ENCODE data around the gene CARF. TPM values are rescaled to one million over a fixed set of nuclear protein-coding genes. Genes with fewer than 3 reads are reported as not detected.

Gene CARF
- total and polyA plus RNA-seq, 2 of the 13 experiments (the other 11 are each of a cell fraction or from before 2014, with no cell fraction given): 3.0 to 5.4 TPM

GRCh38 chr2:202909394-202910192 lies 2.5 kb upstream of the CARF start:
- peaks cover 2 to 18% of the 10 kb centered on the region in 2 experiments; a peak in 4 of 5 replicates for H3K36me3 ChIP-seq (replicated peaks in 1 of 2; ENCODE audit: control insufficient read depth in 1 of 2, insufficient read depth in 2 of 2, low read length in 2 of 2)
- BruUV-seq (replicated peaks): no TSS peak
- H3K4me2 ChIP-seq (ENCODE audit: low read depth, low read length): peak overlapping the region; percentile 99
- H3K4me1 ChIP-seq (ENCODE audit: insufficient read depth, low read length): peaks cover 26% of the 10 kb centered on the region
- in situ Hi-C loops (cut with HindIII; ENCODE audit: extremely low pct_ligation_motif_present, low pct_unique_long_range_greater_than_20kb) (no loop called here), intact Hi-C loops (cut with micrococcal nuclease; ENCODE audit: unreplicated experiment) (loop anchor here (2.0 to 10.0 kb wide), 4 partner anchors 105 to 329 kb away; partner anchors contain the start of genes CYP20A1 and NBEAL1)
- WGBS (ENCODE audit: low lambda C conversion rate): 83% methylated on average over 6 of the region's 6 CpGs
- DNase-seq (ENCODE audit: low spot score) (no peak), ATAC-seq (no peak), FAIRE-seq (no peak)
- peak overlapping the region; percentile 97 for H3K9ac ChIP-seq (ENCODE audit: insufficient read depth, low read depth, low read length)
- CTCF ChIA-PET (ENCODE audit: low intra/inter-chr PET ratio, low total read pairs): no interaction called here
- peaks cover 61% of the 10 kb centered on the region for H3K79me2 ChIP-seq (ENCODE audit: insufficient read depth, low read length)
- no peaks in the 10 kb centered on the region for H3K9me3 ChIP-seq (ENCODE audit: low read length)
- peak overlapping the region; percentile 88 to 96 (median 91) for H3K4me3 ChIP-seq (replicated peaks in 1 of 3; ENCODE audit: insufficient read depth in 1 of 3, low read depth in 2 of 3, low read length in 3 of 3)
- peaks cover 0 to 4% of the 10 kb centered on the region in 2 experiments; a peak in 2 of 5 replicates for H3K27me3 ChIP-seq (ENCODE audit: control insufficient read depth in 1 of 2, insufficient read depth in 2 of 2, low read length in 2 of 2)
- H4K20me1 ChIP-seq (ENCODE audit: insufficient read depth, low read length): peaks cover 5% of the 10 kb centered on the region
- POLR2A ChIA-PET: no interaction called here
- no peak overlapping the region for H3K27ac ChIP-seq (ENCODE audit: extremely low read length, insufficient read depth, low read length)
- H2AFZ ChIP-seq (ENCODE audit: low read length): no peak overlapping the region
- TF ChIP-seq ZNF770 (CRISPR knock-in tag; IDR thresholded peaks at IDR 0.05) (peak; percentile 54; the same call in 1 of the 2 replicates), ZMYM3 (CRISPR knock-in tag; IDR thresholded peaks at IDR 0.05) (0 out of 2 replicates have a peak, but pooled peaks have one; percentile 38), KLF16 (CRISPR knock-in tag; IDR thresholded peaks at IDR 0.05) (peak in 1 of 2 experiments; percentile 21; a peak in 1 of 4 replicates), CCDC6 (CRISPR knock-in tag; IDR thresholded peaks at IDR 0.05) (no peak), REST (IDR thresholded peaks at IDR 0.05; ENCODE audit: borderline replicate concordance in 1 of 2, low read depth in 1 of 2, low read length in 2 of 2) (no peak), RBFOX2 (IDR thresholded peaks at IDR 0.05; ENCODE audit: low read depth, low read length) (0 out of 2 replicates have a peak, but pooled peaks have one; percentile 14), ZNF674 (CRISPR knock-in tag; IDR thresholded peaks at IDR 0.05; ENCODE audit: low read depth) (no peak), CEBPG (CRISPR knock-in tag; IDR thresholded peaks at IDR 0.05) (peak; percentile 76), EEA1 (CRISPR knock-in tag; IDR thresholded peaks at IDR 0.05; ENCODE audit: borderline replicate concordance) (no peak), CEBPB (IDR thresholded peaks at IDR 0.05; ENCODE audit: borderline replicate concordance, low read depth, low read length) (peak; percentile 86), WIZ (CRISPR knock-in tag; IDR thresholded peaks at IDR 0.05) (no peak), ZNF460 (CRISPR knock-in tag; IDR thresholded peaks at IDR 0.05; ENCODE audit: borderline replicate concordance) (peak; percentile 88), PPARG (CRISPR knock-in tag; conservative IDR thresholded peaks at IDR 0.05) (no peak)
- TF ChIP-seq, protein P1, sequence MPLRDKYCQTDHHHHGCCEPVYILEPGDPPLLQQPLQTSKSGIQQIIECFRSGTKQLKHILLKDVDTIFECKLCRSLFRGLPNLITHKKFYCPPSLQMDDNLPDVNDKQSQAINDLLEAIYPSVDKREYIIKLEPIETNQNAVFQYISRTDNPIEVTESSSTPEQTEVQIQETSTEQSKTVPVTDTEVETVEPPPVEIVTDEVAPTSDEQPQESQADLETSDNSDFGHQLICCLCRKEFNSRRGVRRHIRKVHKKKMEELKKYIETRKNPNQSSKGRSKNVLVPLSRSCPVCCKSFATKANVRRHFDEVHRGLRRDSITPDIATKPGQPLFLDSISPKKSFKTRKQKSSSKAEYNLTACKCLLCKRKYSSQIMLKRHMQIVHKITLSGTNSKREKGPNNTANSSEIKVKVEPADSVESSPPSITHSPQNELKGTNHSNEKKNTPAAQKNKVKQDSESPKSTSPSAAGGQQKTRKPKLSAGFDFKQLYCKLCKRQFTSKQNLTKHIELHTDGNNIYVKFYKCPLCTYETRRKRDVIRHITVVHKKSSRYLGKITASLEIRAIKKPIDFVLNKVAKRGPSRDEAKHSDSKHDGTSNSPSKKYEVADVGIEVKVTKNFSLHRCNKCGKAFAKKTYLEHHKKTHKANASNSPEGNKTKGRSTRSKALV (CRISPR knock-in tag; IDR thresholded peaks at IDR 0.05): no peak

All from HepG2 (cell line).